Fibroblast of the aortic adventitia (primary cell): Measurements from ENCODE around the gene SERPINE1. TPM values are rescaled to one million over a fixed set of nuclear protein-coding genes. Genes with fewer than 3 reads are reported as not detected.

Source experiments
- DNase-seq: peaks from one replicate; pipeline ENCODE4 v3.0.0-alpha.2; 2010; ENCODE audit warnings: low read depth
- H3K4me3 ChIP-seq: 2 replicates; pipeline ENCODE4 v1.5.1; 2011; ENCODE audit warnings: low read depth, mild to moderate bottlenecking, control low read depth, low read length, moderate library complexity
- CTCF ChIP-seq: IDR thresholded peaks from 2 replicates; pipeline ENCODE4 v1.5.1; 2011; ENCODE audit warnings: mild to moderate bottlenecking, low read length, control low read depth, inconsistent platforms; ENCODE audit not compliant: insufficient read depth
- small RNA-seq: library from RNA; depleted of rRNA; stranded (forward); fragments of <200 nt; gene quantifications from one replicate; pipeline ENCODE3, GENCODE V24; 2012
- total RNA-seq: library from RNA; depleted of rRNA; stranded (reverse); fragments of >200 nt; gene quantifications from 2 replicates; pipeline ENCODE4 v1.2.3, GENCODE V29; 2012; ENCODE audit warnings: low replicate concordance

The SERPINE1 gene
- total RNA-seq, 1 donor, result 341 TPM

GRCh38 chr7:101179117-101179516 lies 52.2 kb downstream of the SERPINE1 start:
- H3K4me3 ChIP-seq, result no peak overlapping the region
- no peak for TF ChIP-seq CTCF
- no peak for DNase-seq

- DNase-seq, result no peak
- H3K4me3 ChIP-seq, result no peak overlapping the region
- no peak for TF ChIP-seq CTCF
Measured at GRCh38 chr7:101179713-101180112, 52.8 kb downstream of the SERPINE1 start.

GRCh38 chr7:101180130-101180755 lies 53.3 kb downstream of the SERPINE1 start, which contains the start of gene NAT16:
Gene NAT16, minus strand, starts transcription at chr7:101180293. Its CDS starts 5,486 bp downstream, at chr7:101174807.
- no peak for TF ChIP-seq CTCF
- DNase-seq, result no peak
- no peak within 1 kb of the TSS for H3K4me3 ChIP-seq

GRCh38 chr7:101185258-101185839 lies 58.4 kb downstream of the SERPINE1 start:
- no peak overlapping the region for H3K4me3 ChIP-seq
- peak; percentile 25 for DNase-seq
- TF ChIP-seq CTCF, result no peak

- TF ChIP-seq CTCF, result no peak
- H3K4me3 ChIP-seq, result no peak overlapping the region
- no peak for DNase-seq
Measured at GRCh38 chr7:101186194-101186593, 59.3 kb downstream of the SERPINE1 start.

- TF ChIP-seq CTCF, result no peak
- no peak for DNase-seq
Measured at GRCh38 chr7:101186844-101187428, 60.0 kb downstream of the SERPINE1 start.

More at GRCh38 chr7:101186844-101187428, 60.0 kb downstream of the SERPINE1 start:
- H3K4me3 ChIP-seq, result no peak overlapping the region

Small RNA genes within 50 kb of the gene (small RNA-seq; reads per million reads assigned to genes)
- gene MIR4653, result not detected

Other genes starting within 250 kb of the SERPINE1 start
- gene UFSP1, start 237.4 kb upstream of the SERPINE1 start, total RNA-seq, result 2.2 and 3.3 TPM in 2 replicates
- gene ACHE, start 231.2 kb upstream of the SERPINE1 start, total RNA-seq, result 0.16 TPM in 1 of 2 replicates, not detected in the other
- gene MUC3A, start 177.6 kb upstream of the SERPINE1 start, total RNA-seq, result 0.16 TPM in 1 of 2 replicates, not detected in the other
- gene MUC12, start 157.5 kb upstream of the SERPINE1 start, total RNA-seq, result not detected in 2 replicates
- not detected in 2 replicates for gene MUC17, start 107.0 kb upstream of the SERPINE1 start, total RNA-seq
- 10.0 and 17.2 TPM in 2 replicates for gene TRIM56, start 41.6 kb upstream of the SERPINE1 start, total RNA-seq
- gene AP1S1, start 27.4 kb downstream of the SERPINE1 start, total RNA-seq, result 34.9 and 77.5 TPM in 2 replicates
- gene VGF, start 38.5 kb downstream of the SERPINE1 start, total RNA-seq, result not detected in 2 replicates
- not detected in 2 replicates for gene NAT16, start 53.2 kb downstream of the SERPINE1 start, total RNA-seq
- gene MOGAT3, start 73.9 kb downstream of the SERPINE1 start, total RNA-seq, result not detected in 2 replicates
- 31.3 and 45.5 TPM in 2 replicates for gene PLOD3, start 90.5 kb downstream of the SERPINE1 start, total RNA-seq
- 75.6 and 98.2 TPM in 2 replicates for gene ZNHIT1, start 91.1 kb downstream of the SERPINE1 start, total RNA-seq
- 3.0 TPM in 2 replicates for gene CLDN15, start 110.7 kb downstream of the SERPINE1 start, total RNA-seq
- gene FIS1, start 118.0 kb downstream of the SERPINE1 start, total RNA-seq, result 90.5 and 123 TPM in 2 replicates
- 38.1 and 57.7 TPM in 2 replicates for gene IFT22, start 194.7 kb downstream of the SERPINE1 start, total RNA-seq
- gene COL26A1, start 235.8 kb downstream of the SERPINE1 start, total RNA-seq, result not detected in 2 replicates